IMR-90 (cell line): Measurements from ENCODE around the gene LAMA2. TPM values are rescaled to one million over a fixed set of nuclear protein-coding genes. Genes with fewer than 3 reads are reported as not detected.

ENCODE experiments used
- ATAC-seq: fragments of 200-7000 bp; cut with Tn5 transposase; 2 replicates; pipeline ENCODE4 v1.9.1; 2020; ENCODE audit warnings: low read depth, mild to moderate bottlenecking, moderate library complexity
- BruUV-seq: library from RNA; stranded (reverse); fragments of 400-500 nt; replicated peaks from 2 replicates; lab custom pipeline; 2021; lab: Mats Ljungman, UMichigan
- CTCF ChIA-PET: fragments of 300-600 bp; formaldehyde crosslinking; extraction: SDS; loops from one replicate; lab custom pipeline; 2021; ENCODE audit warnings: antibody characterized with exemption; lab: Yijun Ruan, JAX
- POLR2A ChIA-PET: fragments of 300-600 bp; sonication (Branson Sonifier 250); formaldehyde crosslinking; loops from one replicate; lab custom pipeline; 2022; ENCODE audit warnings: antibody characterized with exemption; ENCODE audit not compliant: unreplicated experiment; lab: Charles Lee
- DNase-seq: peaks from one replicate; pipeline ENCODE4 v3.0.0; 2013
- H2AFZ ChIP-seq: replicated peaks from 2 replicates; pipeline ENCODE3; 2013; ENCODE audit warnings: low read length, mild to moderate bottlenecking; ENCODE audit not compliant: poor library complexity
- H2AK5ac ChIP-seq: 2 replicates; pipeline ENCODE4 v1.6.1; 2013; ENCODE audit warnings: low read depth, low read length, inconsistent platforms
- H2AK9ac ChIP-seq: replicated peaks from 2 replicates; pipeline ENCODE3; 2013; ENCODE audit warnings: mild to moderate bottlenecking, low read depth, low read length, moderate library complexity; ENCODE audit not compliant: poor library complexity
- H2BK120ac ChIP-seq: 2 replicates; pipeline ENCODE4 v1.6.1; 2013; ENCODE audit warnings: low read depth, low read length, inconsistent platforms
- H2BK15ac ChIP-seq: 3 replicates; pipeline ENCODE4 v1.6.1; 2013; ENCODE audit warnings: low read depth, low read length, inconsistent platforms
- H2BK20ac ChIP-seq: 2 replicates; pipeline ENCODE4 v1.6.1; 2013; ENCODE audit warnings: low read depth, mild to moderate bottlenecking, inconsistent platforms, low read length, moderate library complexity
- H2BK5ac ChIP-seq: 2 replicates; pipeline ENCODE4 v1.6.1; 2013; ENCODE audit warnings: mild to moderate bottlenecking, low read depth, low read length, inconsistent platforms; ENCODE audit not compliant: poor library complexity, severe bottlenecking
- H3K14ac ChIP-seq: replicated peaks from 2 replicates; pipeline ENCODE4 v1.6.1; 2013; ENCODE audit warnings: low read depth, low read length, inconsistent platforms
- H3K18ac ChIP-seq: 2 replicates; pipeline ENCODE4 v1.6.1; 2013; ENCODE audit warnings: low read depth, low read length, control low read depth
- H3K23ac ChIP-seq: 2 replicates; pipeline ENCODE4 v1.6.1; 2013; ENCODE audit warnings: low read depth, low read length, inconsistent platforms
- H3K27ac ChIP-seq: 2 replicates; pipeline ENCODE4 v1.5.1; 2013; ENCODE audit warnings: mild to moderate bottlenecking, control low read depth, low read length; ENCODE audit not compliant: insufficient read depth
- H3K27me3 ChIP-seq: 2 replicates; pipeline ENCODE4 v1.6.1; 2013; ENCODE audit warnings: low read length; ENCODE audit not compliant: control insufficient read depth, insufficient read depth
- H3K36me3 ChIP-seq: 2 replicates; pipeline ENCODE4 v1.6.1; 2013; ENCODE audit warnings: low read length, mixed read lengths; ENCODE audit not compliant: control insufficient read depth, insufficient read depth
- H3K4ac ChIP-seq: 2 replicates; pipeline ENCODE4 v1.6.1; 2013; ENCODE audit warnings: low read depth, low read length, inconsistent platforms
- H3K4me1 ChIP-seq: 2 replicates; pipeline ENCODE4 v1.6.1; 2013; ENCODE audit warnings: low read length, mixed read lengths; ENCODE audit not compliant: control insufficient read depth, insufficient read depth
- H3K4me2 ChIP-seq: 2 replicates; pipeline ENCODE4 v1.6.1; 2013; ENCODE audit warnings: low read depth, mild to moderate bottlenecking, control low read depth, low read length, moderate library complexity
- H3K4me3 ChIP-seq: 2 replicates; pipeline ENCODE4 v1.5.1; 2013; ENCODE audit warnings: low read depth, mild to moderate bottlenecking, control low read depth, low read length, moderate library complexity; ENCODE audit not compliant: insufficient read depth
- H3K56ac ChIP-seq: 2 replicates; pipeline ENCODE4 v1.6.1; 2013; ENCODE audit warnings: low read length, inconsistent platforms; ENCODE audit not compliant: insufficient read depth; ENCODE audit errors: extremely low read depth
- H3K79me1 ChIP-seq, 2 experiments: 2 replicates each; pipeline ENCODE4 v1.6.1; 2013; ENCODE audit warnings: low read length in 2 of 2, inconsistent platforms in 1 of 2, low read depth in 1 of 2
- H3K9ac ChIP-seq: 2 replicates; pipeline ENCODE4 v1.6.1; 2013; ENCODE audit warnings: low read depth, low read length, control low read depth
- H3K9me1 ChIP-seq: 2 replicates; pipeline ENCODE4 v1.6.1; 2013; ENCODE audit warnings: low read length, inconsistent platforms; ENCODE audit not compliant: insufficient read depth
- H3K9me3 ChIP-seq: 2 replicates; pipeline ENCODE4 v1.6.1; 2013; ENCODE audit warnings: low read length; ENCODE audit not compliant: control insufficient read depth, insufficient read depth
- H4K20me1 ChIP-seq: 2 replicates; pipeline ENCODE4 v1.6.1; 2013; ENCODE audit warnings: low read length, inconsistent platforms; ENCODE audit not compliant: insufficient read depth
- H4K5ac ChIP-seq: 2 replicates; pipeline ENCODE4 v1.6.1; 2013; ENCODE audit warnings: mild to moderate bottlenecking, low read depth, low read length, control low read depth
- H4K8ac ChIP-seq, 2 experiments: 2 replicates each; pipeline ENCODE4 v1.6.1; 2013; ENCODE audit warnings: low read depth in 2 of 2, low read length in 2 of 2, control low read depth in 1 of 2, inconsistent platforms in 1 of 2
- H4K91ac ChIP-seq: 2 replicates; pipeline ENCODE4 v1.6.1; 2013; ENCODE audit warnings: low read depth, low read length, inconsistent platforms; ENCODE audit not compliant: insufficient read depth
- BHLHE40 ChIP-seq: fragments of 150-350 bp; IDR thresholded peaks from 2 replicates; pipeline ENCODE4 v1.6.1; 2016; ENCODE audit warnings: mild to moderate bottlenecking, low read depth, low read length
- MAZ ChIP-seq: IDR thresholded peaks from 2 replicates; pipeline ENCODE4 v1.6.1; 2012; ENCODE audit warnings: low read depth, mild to moderate bottlenecking, low read length, improper control_type of control experiment, moderate library complexity, borderline replicate concordance
- SMC3 ChIP-seq: fragments of 150-350 bp; IDR thresholded peaks from 2 replicates; pipeline ENCODE4 v1.6.1; 2016; ENCODE audit warnings: low read depth, mild to moderate bottlenecking, antibody characterized with exemption, low read length, moderate library complexity
- WGBS, 2 experiments: methylation state at CpG; one replicate each; pipeline versions ENCODE4 v1.1.5 to v1.1.7; 2013; ENCODE audit warnings: missing lambda C conversion rate in 2 of 2; ENCODE audit not compliant: insufficient read length in 1 of 2; ENCODE audit errors: extremely low coverage in 2 of 2; 5-methylcytosine and 5-hydroxymethylcytosine counted together
- dilution Hi-C: fragments of 300-500 bp; cut with HindIII; formaldehyde crosslinking; loops from one replicate; pipeline ENCODE4 v1.14.3; 2018; ENCODE audit warnings: low sequenced_read_pairs; ENCODE audit not compliant: unreplicated experiment
- in situ Hi-C: fragments of 300-500 bp; cut with MboI; formaldehyde crosslinking; loops from 3 replicates; pipeline ENCODE4 v1.14.3; 2019; ENCODE audit warnings: low sequenced_read_pairs, inconsistent platforms, mixed read lengths
- intact Hi-C: fragments of 100-400 bp; cut with micrococcal nuclease; formaldehyde crosslinking; loops from 2 replicates; pipeline ENCODE4 v1.10.0; 2022
- polyA plus RNA-seq, 3 experiments: library from polyadenylated mRNA; depleted of rRNA; stranded (reverse); fragments of >200 nt; gene quantifications; 2 replicates each; pipeline ENCODE4 v1.2.3, GENCODE V29; 2012; ENCODE audit warnings: low replicate concordance in 1 of 3
- total RNA-seq: library from RNA; depleted of rRNA; stranded (reverse); fragments of >200 nt; gene quantifications from 2 replicates; pipeline ENCODE4 v1.2.3, GENCODE V29; 2012

Gene LAMA2
- total and polyA plus RNA-seq, 2 of the 4 experiments (the other 2 are of a cell fraction), result 9.9 to 13.3 TPM

DNA sequence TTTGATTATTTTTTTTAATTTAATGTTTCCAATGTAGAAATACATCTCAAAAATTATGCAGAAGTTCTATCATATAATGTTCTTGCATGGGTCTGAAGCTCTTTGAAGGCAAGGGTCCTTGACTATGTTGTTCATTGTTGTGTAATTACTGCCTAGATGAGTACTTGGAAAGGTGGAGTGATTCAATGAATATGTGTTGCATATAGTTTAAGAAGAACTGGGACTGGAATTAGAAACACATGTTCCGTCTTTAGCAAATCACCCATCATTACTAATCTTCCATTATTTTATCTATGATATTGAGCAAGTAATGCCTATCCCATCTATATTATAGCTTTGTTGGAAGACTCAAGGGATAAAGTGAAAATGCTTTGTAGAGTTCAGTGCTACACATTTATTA lies 147.3 kb downstream of the LAMA2 start:
- no TSS peak for BruUV-seq
- intact Hi-C loops, result loop anchor here (2.0 kb wide), 1 partner anchor 15 kb away; no protein-coding TSS in a partner anchor
- no peak for TF ChIP-seq BHLHE40
- no peak for TF ChIP-seq SMC3
- no peak for TF ChIP-seq MAZ
- Histone ChIP-seq H3K27ac (no peak overlapping the region), H4K8ac (no peak overlapping the region), H3K14ac (no peak overlapping the region), H3K9me3 (no peaks in the 10 kb centered on the region), H2AK5ac (no peak overlapping the region), H3K9ac (no peak overlapping the region), H3K4me2 (no peak overlapping the region), H4K91ac (no peak overlapping the region), H3K4ac (no peak overlapping the region), H3K79me1 (no peaks in the 10 kb centered on the region), H2BK5ac (no peak overlapping the region), H2BK15ac (no peak overlapping the region), H3K4me3 (no peak overlapping the region), H3K23ac (no peak overlapping the region), H2BK20ac (no peak overlapping the region), H3K18ac (no peak overlapping the region), H3K9me1 (no peaks in the 10 kb centered on the region), H3K36me3 (no peaks in the 10 kb centered on the region), H2AK9ac (no peak overlapping the region), H4K5ac (no peak overlapping the region), H4K20me1 (no peaks in the 10 kb centered on the region), H3K56ac (no peak overlapping the region), H2BK120ac (no peak overlapping the region), H3K27me3 (no peaks in the 10 kb centered on the region), H3K4me1 (no peaks in the 10 kb centered on the region), H2AFZ (no peak overlapping the region)
- POLR2A ChIA-PET, result no interaction called here
- CTCF ChIA-PET, result no interaction called here
- ATAC-seq (no peak), DNase-seq (no peak)
- in situ Hi-C loops, result no loop called here
- dilution Hi-C loops, result no loop called here
- WGBS, 2 experiments, result no CpG with 5 or more reads among the region's 1 CpG
